Ovary (tissue), 10 donors: ENCODE data around the gene FAM236A. TPM values are rescaled to one million over a fixed set of nuclear protein-coding genes. Genes with fewer than 3 reads are reported as not detected.
"Not testable (repeated sequence)": the region's sequence is repeated elsewhere in the genome, so short reads cannot be mapped to it uniquely, and the experiment has no call there.

Experiments
- DNase-seq, 5 donors: peaks; one replicate each; pipeline ENCODE4 v3.0.0-alpha.2; 2019 to 2020
- H3K27ac ChIP-seq, 2 donors: fragments of 200-600 bp; one replicate each; pipeline versions ENCODE4 v1.5.1 to v1.8.0; 2019 to 2022
- H3K27me3 ChIP-seq: fragments of 200-600 bp; one replicate; pipeline ENCODE4 v1.8.0; 2022
- H3K36me3 ChIP-seq: fragments of 200-600 bp; sonication (generic); one replicate; pipeline ENCODE4 v1.5.1; 2019
- H3K4me1 ChIP-seq: one replicate; pipeline ENCODE4 v1.8.1; 2013; ENCODE audit warnings: mild to moderate bottlenecking, moderate library complexity; ENCODE audit not compliant: insufficient read depth
- H3K4me3 ChIP-seq: fragments of 200-600 bp; sonication (generic); one replicate; pipeline ENCODE4 v1.5.1; 2017
- H3K9me3 ChIP-seq, 2 donors: fragments of 200-600 bp in 1 of 2; sonication (generic) in 1 of 2; one replicate each; pipeline versions ENCODE4 v1.5.1 to v1.8.1; 2013 to 2019; ENCODE audit warnings: mild to moderate bottlenecking in 1 of 2, moderate library complexity in 1 of 2
- WGBS, 3 donors: extraction: QIAGEN DNeasy Blood & Tissue Kit in 1 of 3; methylation state at CpG; one replicate each; pipeline versions ENCODE4 v1.1.5 to v1.1.7; 2013 to 2017; 5-methylcytosine and 5-hydroxymethylcytosine counted together
- intact Hi-C, 4 donors: fragments of 100-400 bp; cut with DNase I; formaldehyde crosslinking; loops; one replicate each; pipeline versions ENCODE4 v1.11.0 to v1.15.1; 2022 to 2023
- long read RNA-seq, 3 donors: library from polyadenylated mRNA in 2 of 3; unstranded in 2 of 3; transcript quantifications; one replicate each; pipeline ENCODE4 v2.0.0 and lab custom pipeline, GENCODE V29; 2021 to 2026
- polyA plus RNA-seq, 2 donors: library from polyadenylated mRNA; stranded (reverse); fragments of 200-250 nt in 1 of 2; fragments of 350-450 nt in 1 of 2; fragmentation: Illumina TruSeq in 1 of 2; extraction: RNeasy Lipid Tissue Mini Kit (QIAGEN cat#74804) in 1 of 2; gene quantifications; one replicate each; pipeline ENCODE4 v1.2.3, GENCODE V29; 2013 to 2014
- total RNA-seq, 7 donors: library from RNA; depleted of rRNA in 2 of 7; stranded (reverse); fragments of >200 nt in 2 of 7; fragmentation: NEBNext Ultra II Directional in 3 of 7; extraction: Animal tissue kit (Norgen Biotek cat#: 25700) in 3 of 7; gene quantifications; one replicate each; pipeline versions ENCODE4 v1.1.0 to v1.2.4, GENCODE V29; 2016 to 2023
- donor health status: DM: no; HTN: no; CAD: no; lungs with moderate emphysema.
- donor health status: DM: no; HTN: no; CAD: no.
- donor health status: Bipolar disorder and iron deficiency.
- donor health status: DM: yes; HTN: yes; CAD: no.
- donor health status: DM: no; HTN: no; CAD: no.
- donor health status: DM: yes; HTN: yes; CAD: no.

The FAM236A gene
- total RNA-seq (not detected), polyA plus RNA-seq (not detected)
- long read RNA-seq, donor 1 = 0 reads
- long read RNA-seq, donor 2 = 0 reads
- long read RNA-seq, donor 3 = 0 reads

GRCh38 chrX:72937906-72938305, at the start of gene FAM236A:
Gene FAM236A (plus strand): TSS chrX:72938206. CDS start chrX:72938263, 57 bp downstream.
- no CpG with 5 or more reads among the region's 15 CpGs for WGBS, 3 donors
- H3K4me3 ChIP-seq, DNase-seq, H3K4me1 ChIP-seq, H3K27ac ChIP-seq, H3K27me3 ChIP-seq, H3K9me3 ChIP-seq, H3K36me3 ChIP-seq, intact Hi-C loops: not testable (repeated sequence)

GRCh38 chrX:72889740-72890139, 48.3 kb upstream of the FAM236A start:
- H3K4me3 ChIP-seq, DNase-seq, H3K9me3 ChIP-seq, H3K4me1 ChIP-seq, H3K27ac ChIP-seq, intact Hi-C loops, H3K27me3 ChIP-seq, H3K36me3 ChIP-seq: not testable (repeated sequence)
- WGBS, 3 donors = no CpG with 5 or more reads among the region's 14 CpGs

- H3K4me3 ChIP-seq, H3K9me3 ChIP-seq, DNase-seq, intact Hi-C loops, H3K4me1 ChIP-seq, H3K27ac ChIP-seq, H3K36me3 ChIP-seq, H3K27me3 ChIP-seq: not testable (repeated sequence)
- no CpG with 5 or more reads among the region's 13 CpGs for WGBS, 3 donors
These were observed 25.7 kb upstream of the FAM236A start, which contains the start of gene FAM236C for GRCh38 chrX:72912315-72912714. Gene FAM236C (plus strand): TSS chrX:72912615. CDS start chrX:72912715, 100 bp downstream.

- H3K36me3 ChIP-seq, H3K4me1 ChIP-seq, H3K27me3 ChIP-seq, intact Hi-C loops, DNase-seq, H3K27ac ChIP-seq, H3K9me3 ChIP-seq, H3K4me3 ChIP-seq: not testable (repeated sequence)
- WGBS, 3 donors = 78 to 92% (median 84%) methylated on average over 2 to 3 of the region's 5 CpGs
These were observed 21.9 kb upstream of the FAM236A start for GRCh38 chrX:72916096-72916495.

GRCh38 chrX:72932283-72932682, 5.7 kb upstream of the FAM236A start:
- intact Hi-C loops, H3K36me3 ChIP-seq, H3K27ac ChIP-seq, H3K9me3 ChIP-seq, H3K4me3 ChIP-seq, H3K27me3 ChIP-seq, H3K4me1 ChIP-seq, DNase-seq: not testable (repeated sequence)
- no CpG with 5 or more reads among the region's 1 CpG for WGBS, 3 donors

- H3K4me1 ChIP-seq, DNase-seq, H3K27me3 ChIP-seq, H3K36me3 ChIP-seq, H3K4me3 ChIP-seq, H3K9me3 ChIP-seq, intact Hi-C loops, H3K27ac ChIP-seq: not testable (repeated sequence)
- WGBS, 3 donors = no CpG with 5 or more reads among the region's 7 CpGs
These were observed 1.6 kb upstream of the FAM236A start for GRCh38 chrX:72936455-72936854.

- intact Hi-C loops, H3K4me3 ChIP-seq, H3K27ac ChIP-seq, H3K36me3 ChIP-seq, DNase-seq, H3K27me3 ChIP-seq, H3K9me3 ChIP-seq, H3K4me1 ChIP-seq: not testable (repeated sequence)
- no CpG with 5 or more reads among the region's 8 CpGs for WGBS, 3 donors
These were observed 1.0 kb upstream of the FAM236A start for GRCh38 chrX:72936882-72937455.

GRCh38 chrX:72942272-72942671, 4.3 kb downstream of the FAM236A start:
- H3K4me1 ChIP-seq, H3K36me3 ChIP-seq, H3K9me3 ChIP-seq, intact Hi-C loops, H3K27ac ChIP-seq, H3K27me3 ChIP-seq, DNase-seq, H3K4me3 ChIP-seq: not testable (repeated sequence)
- no CpG with 5 or more reads among the region's 6 CpGs for WGBS, 3 donors

GRCh38 chrX:72943035-72943818, 5.2 kb downstream of the FAM236A start:
- H3K27me3 ChIP-seq, DNase-seq, H3K4me1 ChIP-seq, H3K27ac ChIP-seq, intact Hi-C loops, H3K4me3 ChIP-seq, H3K9me3 ChIP-seq, H3K36me3 ChIP-seq: not testable (repeated sequence)
- WGBS, 3 donors = no CpG with 5 or more reads among the region's 44 CpGs

GRCh38 chrX:72943819-72944169, 5.8 kb downstream of the FAM236A start, which contains the start of gene DMRTC1:
Gene DMRTC1 (minus strand): TSS chrX:72943837. CDS start chrX:72875694, 68,143 bp downstream.
- H3K4me1 ChIP-seq, H3K27ac ChIP-seq, intact Hi-C loops, DNase-seq, H3K4me3 ChIP-seq, H3K9me3 ChIP-seq, H3K27me3 ChIP-seq, H3K36me3 ChIP-seq: not testable (repeated sequence)
- no CpG with 5 or more reads among the region's 15 CpGs for WGBS, 3 donors

GRCh38 chrX:72959971-72960370, 22.0 kb downstream of the FAM236A start:
- H3K9me3 ChIP-seq, H3K36me3 ChIP-seq, intact Hi-C loops, H3K27me3 ChIP-seq, DNase-seq, H3K27ac ChIP-seq, H3K4me1 ChIP-seq, H3K4me3 ChIP-seq: not testable (repeated sequence)
- WGBS, 3 donors = no CpG with 5 or more reads among the region's 9 CpGs

- H3K9me3 ChIP-seq, intact Hi-C loops, DNase-seq: not testable (repeated sequence)
These were observed 33.9 kb downstream of the FAM236A start for GRCh38 chrX:72971859-72972258.

More at GRCh38 chrX:72971859-72972258, 33.9 kb downstream of the FAM236A start:
- not testable (repeated sequence) for H3K4me3 ChIP-seq, H3K4me1 ChIP-seq, H3K36me3 ChIP-seq, H3K27ac ChIP-seq, H3K27me3 ChIP-seq
- WGBS, 3 donors = no CpG with 5 or more reads among the region's 5 CpGs
